PFSK-1 (cell line): ENCODE data around the gene TMEM143.

ENCODE experiments used
- FOXP2 ChIP-seq: optimal IDR thresholded peaks from 2 replicates; pipeline ENCODE3; 2011; ENCODE audit warnings: borderline replicate concordance, control low read depth, inconsistent platforms; ENCODE audit not compliant: insufficient read depth; ENCODE audit errors: extremely low read length, extremely low read depth
- POLR2AphosphoS5 ChIP-seq: IDR thresholded peaks from 2 replicates; pipeline ENCODE4 v1.6.1; 2012; ENCODE audit warnings: low read depth, mild to moderate bottlenecking, control low read depth, low read length, moderate library complexity

- TF ChIP-seq FOXP2: no peak
- TF ChIP-seq POLR2AphosphoS5: no peak
These were observed 1.8 kb downstream of the TMEM143 start for GRCh38 chr19:48361912-48362311.
